HFFc6 (cell line): ENCODE results near the gene CFL1. TPM values are rescaled to one million over a fixed set of nuclear protein-coding genes. Genes with fewer than 3 reads are reported as not detected.

ENCODE experiments used
- DNase-seq: peaks from one replicate; pipeline ENCODE4 v3.0.0-alpha.2; 2018
- H3K27ac Mint-ChIP-seq: 2 replicates; pipeline ENCODE4 v1.8.0; 2020; ENCODE audit warnings: mild to moderate bottlenecking, mixed read lengths
- H3K27me3 Mint-ChIP-seq: 2 replicates; pipeline ENCODE4 v1.8.0; 2021; ENCODE audit warnings: mild to moderate bottlenecking, moderate library complexity, mixed read lengths; ENCODE audit not compliant: insufficient read depth
- H3K36me3 Mint-ChIP-seq: 2 replicates; pipeline ENCODE4 v1.8.0; 2021; ENCODE audit warnings: low read depth, mixed read lengths
- H3K4me1 Mint-ChIP-seq: 2 replicates; pipeline ENCODE4 v1.8.0; 2020; ENCODE audit warnings: low read depth, mixed read lengths
- H3K4me3 Mint-ChIP-seq: 2 replicates; pipeline ENCODE4 v1.8.0; 2020; ENCODE audit warnings: mild to moderate bottlenecking, moderate library complexity, mixed read lengths
- H3K9me3 Mint-ChIP-seq: 2 replicates; pipeline ENCODE4 v1.8.0; 2020; ENCODE audit warnings: mild to moderate bottlenecking, mixed read lengths
- total RNA-seq, 6 experiments: library from RNA; stranded (reverse); fragmentation: NEBNext Ultra II Directional; extraction: Animal tissue kit (Norgen Biotek cat#: 25700); gene quantifications; 2 replicates in 1 of 6; 3 replicates in 5 of 6; pipeline ENCODE4 v1.2.3, GENCODE V29; 2021
- TF ChIP-seq, protein P1 (sequence below): fragments of 200-600 bp; sonication (generic); IDR thresholded peaks from 2 replicates; pipeline ENCODE4 v1.5.0; 2021; ENCODE audit warnings: antibody characterized with exemption, mild to moderate bottlenecking

CFL1 gene
- total RNA-seq, 6 experiments from 2014 or later, result 2,002 to 2,288 (median 2,238) TPM

DNA sequence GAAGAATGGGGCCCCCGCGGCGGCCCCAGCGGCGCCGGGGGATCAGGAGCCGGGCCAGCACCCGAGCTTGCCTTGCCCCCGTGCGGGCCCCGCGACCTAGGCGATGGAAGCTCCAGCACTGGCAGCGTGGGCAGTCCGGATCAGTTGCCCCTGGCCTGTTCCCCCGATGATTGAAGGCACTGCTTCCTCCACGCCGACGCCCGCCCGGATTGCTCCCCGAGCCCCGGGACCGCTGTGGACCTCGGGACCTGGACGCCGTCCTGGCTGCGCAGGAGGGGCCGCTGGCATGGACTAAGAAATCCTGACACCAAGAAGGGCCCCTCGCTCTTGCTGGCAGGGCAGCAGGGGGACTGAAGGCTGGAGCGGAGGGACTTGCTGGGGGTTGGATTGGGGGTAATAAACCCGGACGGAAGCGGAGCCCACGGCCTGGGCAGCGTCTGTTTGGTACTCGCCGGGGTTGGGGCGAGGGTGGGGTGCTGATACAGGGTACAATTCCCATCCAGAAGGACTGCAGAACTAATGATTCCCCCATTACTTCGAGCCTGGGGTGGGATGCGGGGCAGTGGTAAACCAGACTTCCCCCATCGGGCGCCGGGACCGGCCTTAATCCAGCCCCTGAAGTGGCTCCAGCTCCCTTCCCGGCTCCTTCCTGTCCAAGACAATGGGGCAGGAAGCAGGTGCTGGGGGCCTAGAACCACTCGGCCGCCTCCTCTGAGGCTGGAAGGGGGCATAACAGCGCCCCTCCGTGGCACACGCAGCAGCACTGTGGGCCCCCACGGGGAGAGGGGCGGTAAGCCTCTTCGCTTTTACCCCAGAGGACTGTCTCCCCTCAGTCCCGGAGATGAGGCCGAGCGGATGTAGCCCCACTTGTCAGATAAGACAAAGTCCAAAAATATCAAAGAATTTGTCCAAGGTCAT, 33.5 kb upstream of the CFL1 start:
- peaks cover 76% of the 10 kb centered on the region for H3K4me1 Mint-ChIP-seq
- H3K27ac Mint-ChIP-seq, result peak overlapping the region; percentile 99

DNA sequence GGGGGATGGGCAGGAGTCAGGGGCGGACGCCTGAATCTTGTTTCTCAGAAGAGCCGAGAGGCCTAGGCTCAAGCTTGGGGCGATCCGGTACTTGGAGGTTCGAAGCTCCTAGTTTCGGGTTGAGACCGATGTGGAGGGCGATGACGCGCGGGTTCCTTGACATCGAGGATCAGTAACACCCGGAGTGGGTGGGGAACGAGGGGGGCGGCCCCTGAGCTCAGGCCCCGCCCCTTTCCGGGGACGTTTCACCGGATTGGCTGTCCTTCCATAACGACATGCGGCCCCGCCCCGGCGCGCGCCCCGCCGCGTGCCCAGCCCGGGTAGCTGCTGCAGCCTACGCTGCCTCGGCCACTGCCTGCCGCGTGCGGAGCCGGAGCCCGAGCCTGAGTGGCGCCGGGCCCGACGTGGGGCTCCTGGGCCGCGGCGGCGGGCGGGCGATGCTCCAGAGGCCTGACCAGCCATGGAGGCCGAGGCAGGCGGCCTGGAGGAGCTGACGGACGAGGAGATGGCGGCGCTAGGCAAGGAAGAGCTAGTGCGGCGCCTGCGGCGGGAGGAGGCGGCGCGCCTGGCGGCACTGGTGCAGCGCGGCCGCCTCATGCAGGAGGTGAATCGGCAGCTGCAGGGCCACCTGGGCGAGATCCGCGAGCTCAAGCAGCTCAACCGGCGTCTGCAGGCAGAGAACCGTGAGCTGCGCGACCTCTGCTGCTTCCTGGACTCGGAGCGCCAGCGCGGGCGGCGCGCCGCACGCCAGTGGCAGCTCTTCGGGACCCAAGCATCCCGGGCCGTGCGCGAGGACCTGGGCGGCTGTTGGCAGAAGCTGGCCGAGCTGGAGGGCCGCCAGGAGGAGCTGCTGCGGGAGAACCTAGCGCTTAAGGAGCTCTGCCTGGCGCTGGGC, 32.6 kb upstream of the CFL1 start, which contains the start of gene CCDC85B:
CCDC85B (plus strand) TSS at position 350 of the 895 bp plus-strand sequence; CDS start at position 461, 111 bp downstream.
- H3K27ac Mint-ChIP-seq, result peak within 1 kb of the TSS; percentile 99
- H3K4me3 Mint-ChIP-seq, result peak within 1 kb of the TSS; percentile 97
- H3K36me3 Mint-ChIP-seq, result peaks cover 41% of the 10 kb centered on the region
- peak; percentile 95 for DNase-seq
- TF ChIP-seq, protein P1, sequence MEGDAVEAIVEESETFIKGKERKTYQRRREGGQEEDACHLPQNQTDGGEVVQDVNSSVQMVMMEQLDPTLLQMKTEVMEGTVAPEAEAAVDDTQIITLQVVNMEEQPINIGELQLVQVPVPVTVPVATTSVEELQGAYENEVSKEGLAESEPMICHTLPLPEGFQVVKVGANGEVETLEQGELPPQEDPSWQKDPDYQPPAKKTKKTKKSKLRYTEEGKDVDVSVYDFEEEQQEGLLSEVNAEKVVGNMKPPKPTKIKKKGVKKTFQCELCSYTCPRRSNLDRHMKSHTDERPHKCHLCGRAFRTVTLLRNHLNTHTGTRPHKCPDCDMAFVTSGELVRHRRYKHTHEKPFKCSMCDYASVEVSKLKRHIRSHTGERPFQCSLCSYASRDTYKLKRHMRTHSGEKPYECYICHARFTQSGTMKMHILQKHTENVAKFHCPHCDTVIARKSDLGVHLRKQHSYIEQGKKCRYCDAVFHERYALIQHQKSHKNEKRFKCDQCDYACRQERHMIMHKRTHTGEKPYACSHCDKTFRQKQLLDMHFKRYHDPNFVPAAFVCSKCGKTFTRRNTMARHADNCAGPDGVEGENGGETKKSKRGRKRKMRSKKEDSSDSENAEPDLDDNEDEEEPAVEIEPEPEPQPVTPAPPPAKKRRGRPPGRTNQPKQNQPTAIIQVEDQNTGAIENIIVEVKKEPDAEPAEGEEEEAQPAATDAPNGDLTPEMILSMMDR, result no peak; the same call in 1 of the 2 replicates
- peaks cover 23% of the 10 kb centered on the region for H3K9me3 Mint-ChIP-seq
- H3K27me3 Mint-ChIP-seq, result peaks cover 85% of the 10 kb centered on the region
- peaks cover 70% of the 10 kb centered on the region for H3K4me1 Mint-ChIP-seq

More for the DNA sequence above, 33.5 kb upstream of the CFL1 start:
- DNase-seq, result peak; percentile 42
- Mint-ChIP-seq H3K27me3 (peaks cover 94% of the 10 kb centered on the region), H3K36me3 (peaks cover 47% of the 10 kb centered on the region), H3K4me3 (peak overlapping the region; percentile 97), H3K9me3 (peaks cover 23% of the 10 kb centered on the region)
- TF ChIP-seq, protein P1, result peak; percentile 67

DNA sequence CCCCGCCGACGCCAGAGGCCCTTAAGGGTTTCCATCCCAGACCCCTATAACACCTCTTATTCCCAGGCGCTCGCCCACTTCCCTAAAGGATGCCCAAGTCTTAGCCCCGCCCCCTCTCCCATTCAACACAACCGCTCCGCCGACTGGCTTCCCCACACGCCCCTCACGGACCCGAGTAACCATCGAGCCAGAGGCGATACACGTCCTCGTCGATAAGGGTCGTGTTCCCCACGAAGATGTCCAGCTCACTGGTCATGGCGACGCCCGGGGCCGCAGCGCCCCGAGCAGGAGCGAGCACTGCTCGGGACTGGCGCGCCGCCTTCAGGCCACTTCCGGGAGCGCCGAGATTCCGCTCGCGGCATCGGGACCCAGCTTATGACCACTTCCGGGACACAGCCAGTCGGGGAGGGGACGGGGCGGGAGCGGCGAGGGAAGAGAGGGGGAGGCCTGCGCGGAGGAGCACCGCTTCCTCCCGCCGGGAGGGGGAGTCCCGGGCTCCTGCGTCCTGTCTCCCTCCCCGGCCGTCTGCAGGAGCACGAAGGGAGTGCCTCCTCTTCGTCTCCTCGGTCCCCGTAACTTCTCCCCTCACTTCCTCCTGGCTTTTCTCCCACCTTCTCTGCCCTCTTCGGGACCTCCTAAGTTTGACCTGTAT, 30.3 kb upstream of the CFL1 start, which contains the start of gene FIBP:
FIBP (minus strand) TSS at position 309 of the 652 bp plus-strand sequence; CDS start at position 256, 53 bp downstream.
- DNase-seq, result peak; percentile 95
- H3K36me3 Mint-ChIP-seq, result peaks cover 32% of the 10 kb centered on the region
- peaks cover 61% of the 10 kb centered on the region for H3K4me1 Mint-ChIP-seq
- H3K27me3 Mint-ChIP-seq, result peaks cover 65% of the 10 kb centered on the region
- H3K9me3 Mint-ChIP-seq, result peaks cover 17% of the 10 kb centered on the region
- TF ChIP-seq, protein P1, result peak; percentile 89
- H3K27ac Mint-ChIP-seq, result peak within 1 kb of the TSS; percentile 95
- H3K4me3 Mint-ChIP-seq, result peak within 1 kb of the TSS; percentile 97

- TF ChIP-seq, protein P1, result no peak
- peaks cover 17% of the 10 kb centered on the region for H3K9me3 Mint-ChIP-seq
- peaks cover 55% of the 10 kb centered on the region for H3K4me1 Mint-ChIP-seq
- peaks cover 29% of the 10 kb centered on the region for H3K36me3 Mint-ChIP-seq
- H3K4me3 Mint-ChIP-seq, result peak overlapping the region; percentile 97
- DNase-seq, result peak; percentile 74
- H3K27ac Mint-ChIP-seq, result peak overlapping the region; percentile 95
- H3K27me3 Mint-ChIP-seq, result peaks cover 60% of the 10 kb centered on the region
Observed at GRCh38 chr11:65887723-65888162, 29.8 kb upstream of the CFL1 start.
